Kidney (tissue), 14 donors: ENCODE results near the gene THADA. TPM values are rescaled to one million over a fixed set of nuclear protein-coding genes. Genes with fewer than 3 reads are reported as not detected.

Experiments
- DNase-seq, 5 donors: peaks; one replicate each; pipeline ENCODE4 v3.0.0-alpha.2; 2013 to 2020
- FAIRE-seq: peaks from 2 replicates; lab custom pipeline; 2012; peaks lifted over from hg19 to GRCh38; lab: Jason Lieb, UNC
- H3K27ac ChIP-seq, 2 donors: one replicate each; pipeline ENCODE4 v1.7.0; 2013; ENCODE audit warnings: low read depth in 2 of 2, low read length in 2 of 2, inconsistent platforms in 1 of 2
- H3K27me3 ChIP-seq: one replicate; pipeline ENCODE4 v1.7.1; 2013; ENCODE audit warnings: low read length, inconsistent platforms; ENCODE audit not compliant: control insufficient read depth, insufficient read depth
- H3K36me3 ChIP-seq, 3 donors: one replicate each; pipeline versions ENCODE4 v1.7.0 to v1.7.1; 2013; ENCODE audit warnings: low read length in 3 of 3, control low read depth in 1 of 3, inconsistent platforms in 1 of 3; ENCODE audit not compliant: insufficient read depth in 3 of 3, control insufficient read depth in 2 of 3
- H3K4me1 ChIP-seq, 3 donors: one replicate each; pipeline versions ENCODE4 v1.7.0 to v1.7.1; 2013; ENCODE audit warnings: low read length in 3 of 3, inconsistent platforms in 1 of 3, low read depth in 1 of 3; ENCODE audit not compliant: control insufficient read depth in 2 of 3, insufficient read depth in 2 of 3
- H3K4me3 ChIP-seq, 3 donors: one replicate each; pipeline versions ENCODE4 v1.7.0 to v1.8.1; 2013; ENCODE audit warnings: low read length in 3 of 3, control low read depth in 1 of 3, inconsistent platforms in 1 of 3
- H3K9ac ChIP-seq, 3 donors: one replicate each; pipeline versions ENCODE4 v1.7.0 to v1.7.1; 2013; ENCODE audit warnings: low read length in 3 of 3, control low read depth in 1 of 3, inconsistent platforms in 1 of 3
- H3K9me3 ChIP-seq, 3 donors: one replicate each; pipeline versions ENCODE4 v1.7.0 to v1.7.1; 2013; ENCODE audit warnings: low read length in 3 of 3, control low read depth in 1 of 3, inconsistent platforms in 1 of 3; ENCODE audit not compliant: control insufficient read depth in 2 of 3, insufficient read depth in 1 of 3
- intact Hi-C: fragments of 100-400 bp; cut with DNase I; formaldehyde crosslinking; loops from one replicate; pipeline ENCODE4 v1.11.1; 2022
- polyA plus RNA-seq: library from polyadenylated mRNA; stranded (reverse); fragments of 350-450 nt; fragmentation: Illumina TruSeq; extraction: RNeasy Lipid Tissue Mini Kit (QIAGEN cat#74804); gene quantifications from one replicate; pipeline ENCODE4 v1.2.3, GENCODE V29; 2014; ENCODE audit warnings: low read depth, low replicate concordance; ENCODE audit not compliant: insufficient read depth
- total RNA-seq: library from RNA; stranded (reverse); fragmentation: NEBNext Ultra II Directional; extraction: Animal tissue kit (Norgen Biotek cat#: 25700); gene quantifications from one replicate; pipeline ENCODE4 v1.2.1, GENCODE V29; 2021
- TF ChIP-seq, protein P1 (sequence below): IDR thresholded peaks from 3 replicates; pipeline ENCODE4 v1.5.1; 2012; ENCODE audit warnings: mild to moderate bottlenecking, moderate library complexity, borderline replicate concordance; ENCODE audit not compliant: insufficient read depth; ENCODE audit errors: extremely low read depth
- donor health status: control.
- donor health status: control.
- donor health status: control.
- donor health status: control.
- donor health status: control.
- donor health status: DM: yes; HTN: yes; CAD: no.
- donor health status: Normal renal cell carcinoma (clear cell type).

The THADA gene
- total and polyA plus RNA-seq, 2 donors from 2014 or later = 21.4 to 45.1 TPM

DNA sequence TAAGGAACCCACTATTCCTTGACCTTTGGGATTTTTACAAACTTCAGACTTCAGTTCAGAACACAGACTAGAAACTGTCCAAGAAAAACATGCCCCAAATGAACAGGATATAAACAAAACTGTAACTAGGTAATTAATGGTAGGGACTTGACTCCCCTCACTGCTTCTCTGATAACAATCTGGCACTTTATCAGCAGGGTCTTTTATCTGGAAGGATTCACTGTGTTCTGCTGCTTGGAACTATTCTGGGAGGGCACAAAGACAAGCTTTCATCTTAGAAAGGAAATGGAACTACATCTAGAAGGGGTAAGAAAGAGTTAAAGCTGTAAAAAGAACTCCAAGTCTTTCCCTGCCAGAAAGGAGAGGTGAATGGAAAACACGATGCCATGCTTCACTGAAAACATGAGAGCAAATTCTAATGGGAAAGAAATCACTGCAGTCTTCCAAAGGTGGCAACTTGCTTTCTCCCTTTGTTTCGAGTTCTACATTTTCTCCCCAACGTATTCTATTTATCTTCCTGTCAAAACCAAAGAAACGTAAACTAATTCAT lies 181.2 kb downstream of the THADA start:
- Histone ChIP-seq H3K4me1 (peaks cover 14 to 24% (median 19%) of the 10 kb centered on the region in 3 donors), H3K9me3 (no peaks in the 10 kb centered on the region), H3K27me3 (no peaks in the 10 kb centered on the region), H3K27ac (peak overlapping the region; percentile 59 to 68), H3K4me3 (peak overlapping the region in 2 of 3 donors; percentile 7), H3K9ac (no peak overlapping the region), H3K36me3 (no peaks in the 10 kb centered on the region)
- no peak for FAIRE-seq
- TF ChIP-seq, protein P1, sequence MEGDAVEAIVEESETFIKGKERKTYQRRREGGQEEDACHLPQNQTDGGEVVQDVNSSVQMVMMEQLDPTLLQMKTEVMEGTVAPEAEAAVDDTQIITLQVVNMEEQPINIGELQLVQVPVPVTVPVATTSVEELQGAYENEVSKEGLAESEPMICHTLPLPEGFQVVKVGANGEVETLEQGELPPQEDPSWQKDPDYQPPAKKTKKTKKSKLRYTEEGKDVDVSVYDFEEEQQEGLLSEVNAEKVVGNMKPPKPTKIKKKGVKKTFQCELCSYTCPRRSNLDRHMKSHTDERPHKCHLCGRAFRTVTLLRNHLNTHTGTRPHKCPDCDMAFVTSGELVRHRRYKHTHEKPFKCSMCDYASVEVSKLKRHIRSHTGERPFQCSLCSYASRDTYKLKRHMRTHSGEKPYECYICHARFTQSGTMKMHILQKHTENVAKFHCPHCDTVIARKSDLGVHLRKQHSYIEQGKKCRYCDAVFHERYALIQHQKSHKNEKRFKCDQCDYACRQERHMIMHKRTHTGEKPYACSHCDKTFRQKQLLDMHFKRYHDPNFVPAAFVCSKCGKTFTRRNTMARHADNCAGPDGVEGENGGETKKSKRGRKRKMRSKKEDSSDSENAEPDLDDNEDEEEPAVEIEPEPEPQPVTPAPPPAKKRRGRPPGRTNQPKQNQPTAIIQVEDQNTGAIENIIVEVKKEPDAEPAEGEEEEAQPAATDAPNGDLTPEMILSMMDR = no peak
- intact Hi-C loops = no loop called here
- peak in 2 of 5 donors; percentile 78 to 82 for DNase-seq

DNA sequence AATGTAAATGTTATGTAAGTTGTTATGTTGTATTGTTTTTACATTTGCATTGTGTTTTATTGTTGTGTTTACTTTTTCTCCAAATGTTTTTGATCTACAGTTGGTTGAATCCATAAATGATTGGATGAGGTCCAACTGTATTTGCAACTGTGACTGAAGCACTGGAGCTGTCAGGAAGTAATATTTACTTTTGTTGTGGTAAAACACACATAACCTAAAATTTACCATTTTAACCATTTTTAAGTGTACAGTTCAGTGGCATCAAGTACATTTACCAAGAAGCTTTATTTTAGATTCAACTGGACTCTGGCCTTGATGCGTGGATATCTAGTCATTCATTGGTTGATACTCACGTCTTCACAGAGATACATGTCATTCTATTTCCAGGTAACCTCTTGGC lies 181.8 kb downstream of the THADA start:
- Histone ChIP-seq H3K9ac (no peak overlapping the region), H3K4me3 (peak overlapping the region in 1 of 3 donors; percentile 7), H3K27me3 (no peaks in the 10 kb centered on the region), H3K4me1 (peaks cover 14 to 24% (median 19%) of the 10 kb centered on the region in 3 donors), H3K27ac (peak overlapping the region in 1 of 2 donors; percentile 59), H3K36me3 (no peaks in the 10 kb centered on the region), H3K9me3 (no peaks in the 10 kb centered on the region)
- FAIRE-seq (no peak), DNase-seq (no peak)
- intact Hi-C loops = no loop called here
- TF ChIP-seq, protein P1 = no peak

DNA sequence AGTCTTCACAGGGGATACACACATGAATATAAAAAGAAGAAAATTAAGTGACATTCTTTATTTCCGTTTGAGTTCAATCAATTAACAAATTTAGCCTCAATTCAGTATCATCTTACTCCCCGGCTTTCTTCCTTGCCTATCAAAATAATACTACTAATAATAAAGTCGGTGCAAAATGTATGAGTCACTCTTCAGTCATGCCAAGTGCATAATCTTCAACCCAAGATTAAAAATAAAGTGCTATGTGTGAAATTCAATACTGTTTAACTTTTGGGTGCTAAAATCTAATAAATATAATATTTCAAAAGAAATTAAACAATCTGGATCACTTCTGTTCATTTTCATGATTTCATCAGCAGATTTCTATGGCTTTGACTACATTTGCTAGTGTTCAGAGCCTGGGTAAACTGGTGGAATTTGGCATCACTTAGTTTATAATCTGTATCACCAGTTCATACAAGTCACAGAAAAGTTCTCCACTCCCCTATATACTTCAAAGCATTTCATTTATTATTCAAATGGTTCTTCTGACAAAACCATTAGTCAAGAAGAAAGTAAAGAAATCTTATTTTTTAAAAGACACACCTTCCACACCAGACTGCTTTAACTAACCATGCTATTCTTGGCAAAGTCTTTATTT lies 183.6 kb downstream of the THADA start:
- H3K36me3 ChIP-seq = no peaks in the 10 kb centered on the region
- TF ChIP-seq, protein P1 = no peak
- H3K4me3 ChIP-seq = no peak overlapping the region
- H3K9ac ChIP-seq = no peak overlapping the region
- H3K27me3 ChIP-seq = no peaks in the 10 kb centered on the region
- H3K27ac ChIP-seq = no peak overlapping the region
- peaks cover 11 to 27% (median 19%) of the 10 kb centered on the region in 3 donors for H3K4me1 ChIP-seq
- no peak for DNase-seq
- H3K9me3 ChIP-seq = no peaks in the 10 kb centered on the region
- intact Hi-C loops = no loop called here
- peak; percentile 91 for FAIRE-seq
